Right lobe of liver (tissue), 6 donors: ENCODE measurements around the gene CSNK2A3. TPM values are rescaled to one million over a fixed set of nuclear protein-coding genes. Genes with fewer than 3 reads are reported as not detected.

Experiments
- ATAC-seq, 4 donors: fragments of 200-7000 bp; cut with Tn5 transposase; one replicate each; pipeline ENCODE4 v1.9.1; 2020; ENCODE audit warnings: mild to moderate bottlenecking in 4 of 4, moderate library complexity in 4 of 4
- DNase-seq, 3 donors: peaks; one replicate each; pipeline ENCODE4 v3.0.0-alpha.2; 2020
- H3K27ac ChIP-seq, 3 donors: fragments of 200-600 bp; one replicate each; pipeline ENCODE4 v1.8.0; 2022
- H3K27me3 ChIP-seq, 2 donors: fragments of 200-600 bp; one replicate each; pipeline ENCODE4 v1.8.0; 2022
- H3K36me3 ChIP-seq, 4 donors: fragments of 200-600 bp; sonication (generic) in 1 of 4; one replicate each; pipeline versions ENCODE4 v1.5.1 to v1.8.0; 2017 to 2022; ENCODE audit warnings: control low read depth in 1 of 4
- H3K4me1 ChIP-seq, 4 donors: fragments of 200-600 bp; sonication (generic) in 1 of 4; one replicate each; pipeline versions ENCODE4 v1.5.1 to v1.8.0; 2017 to 2022; ENCODE audit warnings: control low read depth in 1 of 4
- H3K4me3 ChIP-seq, 3 donors: fragments of 200-600 bp; one replicate each; pipeline ENCODE4 v1.8.0; 2022
- H3K9me3 ChIP-seq, 4 donors: fragments of 200-600 bp; sonication (generic) in 1 of 4; one replicate each; pipeline versions ENCODE4 v1.5.1 to v1.8.0; 2017 to 2022; ENCODE audit warnings: control low read depth in 1 of 4
- POLR2A ChIP-seq: fragments of 450-650 bp; IDR thresholded peaks from one replicate; pipeline ENCODE4 v1.6.1; 2017; ENCODE audit warnings: antibody characterized with exemption, mild to moderate bottlenecking
- whole genome bisulfite sequencing: methylation state at CpG from one replicate; pipeline ENCODE4 v1.1.6; 2018; ENCODE audit warnings: low coverage, low lambda C conversion rate; ENCODE audit not compliant: insufficient coverage; ENCODE audit errors: missing lambda C conversion rate; 5-methylcytosine and 5-hydroxymethylcytosine counted together
- intact Hi-C, 2 donors: fragments of 100-400 bp; cut with DNase I; formaldehyde crosslinking; loops; one replicate each; pipeline versions ENCODE4 v1.11.2 to v1.14.1; 2022
- total RNA-seq, 6 experiments: library from RNA; depleted of rRNA in 2 of 6; stranded (reverse); fragments of >200 nt in 2 of 6; fragmentation: NEBNext Ultra II Directional in 3 of 6; extraction: Animal tissue kit (Norgen Biotek cat#: 25700) in 3 of 6; gene quantifications; one replicate each; pipeline versions ENCODE4 v1.1.0 to v1.2.4, GENCODE V29; 2016 to 2023
- TF ChIP-seq, protein P1 (sequence below), 4 donors: fragments of 200-600 bp in 3 of 4; fragments of 450-650 bp in 1 of 4; IDR thresholded peaks; one replicate each; pipeline versions ENCODE4 v1.5.1 to v1.8.0; 2016 to 2022; ENCODE audit warnings: antibody characterized with exemption in 4 of 4, mild to moderate bottlenecking in 2 of 4
- donor health status: DM: no; HTN: yes; CAD: no.
- donor health status: DM: no; HTN: no; CAD: no.
- donor health status: DM: no; HTN: no; CAD: no.
- donor health status: DM: no; HTN: yes; CAD: no.
- donor health status: DM: no; HTN: yes; CAD: no.

CSNK2A3 gene
- total RNA-seq, 6 experiments from 2014 or later, result 0.29 to 1.4 (median 0.49) TPM; not detected in 1

DNA sequence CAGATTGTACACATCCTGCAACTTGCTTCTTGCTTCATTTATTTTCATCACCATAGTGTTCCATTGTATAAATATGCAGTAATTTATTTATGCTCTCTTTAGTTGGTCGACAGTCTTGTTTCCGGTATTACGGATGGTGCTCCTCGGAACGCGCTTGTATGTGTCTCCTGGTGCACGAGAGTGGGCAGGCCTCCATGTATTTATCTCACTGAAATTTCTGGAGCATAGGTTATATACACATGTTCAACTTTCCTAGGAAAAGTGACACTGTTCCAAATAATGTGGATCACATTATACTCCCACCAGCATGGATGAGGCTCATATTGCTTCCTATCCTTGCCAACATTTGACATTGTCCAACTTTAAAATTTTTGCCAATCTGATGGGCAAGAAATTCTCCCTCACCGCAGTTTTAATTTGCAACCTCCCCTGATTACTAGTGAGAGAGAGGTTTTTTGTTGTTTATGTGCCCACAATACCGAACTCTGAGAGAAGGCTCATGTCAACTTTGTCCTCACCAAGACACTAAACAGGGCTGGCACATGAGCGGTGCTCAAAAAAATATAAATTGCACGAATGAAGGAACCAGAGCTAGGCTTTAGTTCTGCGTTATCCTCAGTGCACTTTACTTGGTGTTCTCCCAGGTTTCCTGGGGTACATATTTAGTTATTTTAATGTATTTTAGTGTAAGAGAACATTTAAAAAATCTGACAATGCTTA is 3.8 kb downstream of the CSNK2A3 start:
- 43% methylated on average over 12 of the region's 12 CpGs for WGBS
- H3K4me1 ChIP-seq, result peaks cover 0 to 7% (median 0%) of the 10 kb centered on the region in 4 donors
- intact Hi-C loops, result no loop called here
- no peak for DNase-seq
- no peaks in the 10 kb centered on the region for H3K9me3 ChIP-seq
- H3K27me3 ChIP-seq, result no peaks in the 10 kb centered on the region
- no peak overlapping the region for H3K27ac ChIP-seq
- TF ChIP-seq POLR2A, result no peak
- TF ChIP-seq, protein P1, sequence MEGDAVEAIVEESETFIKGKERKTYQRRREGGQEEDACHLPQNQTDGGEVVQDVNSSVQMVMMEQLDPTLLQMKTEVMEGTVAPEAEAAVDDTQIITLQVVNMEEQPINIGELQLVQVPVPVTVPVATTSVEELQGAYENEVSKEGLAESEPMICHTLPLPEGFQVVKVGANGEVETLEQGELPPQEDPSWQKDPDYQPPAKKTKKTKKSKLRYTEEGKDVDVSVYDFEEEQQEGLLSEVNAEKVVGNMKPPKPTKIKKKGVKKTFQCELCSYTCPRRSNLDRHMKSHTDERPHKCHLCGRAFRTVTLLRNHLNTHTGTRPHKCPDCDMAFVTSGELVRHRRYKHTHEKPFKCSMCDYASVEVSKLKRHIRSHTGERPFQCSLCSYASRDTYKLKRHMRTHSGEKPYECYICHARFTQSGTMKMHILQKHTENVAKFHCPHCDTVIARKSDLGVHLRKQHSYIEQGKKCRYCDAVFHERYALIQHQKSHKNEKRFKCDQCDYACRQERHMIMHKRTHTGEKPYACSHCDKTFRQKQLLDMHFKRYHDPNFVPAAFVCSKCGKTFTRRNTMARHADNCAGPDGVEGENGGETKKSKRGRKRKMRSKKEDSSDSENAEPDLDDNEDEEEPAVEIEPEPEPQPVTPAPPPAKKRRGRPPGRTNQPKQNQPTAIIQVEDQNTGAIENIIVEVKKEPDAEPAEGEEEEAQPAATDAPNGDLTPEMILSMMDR (IDR thresholded peaks at IDR 0.05), result no peak
- no peaks in the 10 kb centered on the region for H3K36me3 ChIP-seq
- no peak overlapping the region for H3K4me3 ChIP-seq
- no peak for ATAC-seq

DNA sequence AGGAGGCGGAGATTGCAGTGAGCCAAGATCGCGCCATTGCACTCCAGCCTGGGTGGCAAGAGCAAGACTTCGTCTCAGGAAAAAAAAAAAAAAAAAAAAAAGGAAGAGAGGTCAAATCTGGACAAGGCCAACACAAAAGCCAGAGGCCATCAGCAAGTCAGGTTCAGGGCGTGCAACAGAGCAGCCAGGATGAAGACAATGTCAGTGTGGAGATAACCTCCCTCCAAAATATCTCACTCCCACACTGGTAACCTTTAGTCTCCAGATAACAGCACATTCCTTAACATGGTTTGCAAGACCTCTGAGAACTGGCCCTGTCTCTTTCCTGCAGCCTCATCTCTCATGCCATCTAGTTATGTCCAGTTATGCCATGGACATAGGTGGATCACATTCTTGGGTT is 4.7 kb downstream of the CSNK2A3 start:
- TF ChIP-seq POLR2A, result no peak
- TF ChIP-seq, protein P1 (IDR thresholded peaks at IDR 0.05), result no peak
- intact Hi-C loops, result no loop called here
- 82% methylated on average over 5 of the region's 5 CpGs for WGBS

DNA sequence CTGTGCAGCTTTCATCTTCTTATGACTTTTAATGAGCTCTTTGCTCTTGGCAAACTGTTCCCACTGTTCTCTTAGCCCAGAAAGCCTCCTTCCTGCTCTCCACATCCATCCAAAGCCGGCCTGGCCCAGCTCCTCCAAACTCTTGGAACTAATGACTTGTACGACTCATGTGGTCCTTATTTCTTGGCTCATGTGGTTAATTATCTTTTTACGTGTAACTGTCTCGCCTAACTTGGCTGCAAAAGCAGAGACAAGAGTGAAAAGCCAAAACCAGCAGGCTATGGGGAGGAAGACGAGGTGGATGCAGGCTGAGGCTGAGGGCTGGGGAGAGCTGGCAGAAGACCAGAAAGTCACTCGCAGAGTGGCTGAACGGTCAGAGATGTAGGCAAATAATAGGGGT is 5.5 kb downstream of the CSNK2A3 start:
- Histone ChIP-seq H3K36me3 (no peaks in the 10 kb centered on the region), H3K9me3 (no peaks in the 10 kb centered on the region), H3K4me3 (no peak overlapping the region), H3K27me3 (no peaks in the 10 kb centered on the region), H3K27ac (no peak overlapping the region), H3K4me1 (peaks cover 0 to 7% (median 0%) of the 10 kb centered on the region in 4 donors)
- ATAC-seq (no peak), DNase-seq (no peak)
- WGBS, result 71% methylated on average over 7 of the region's 7 CpGs
- intact Hi-C loops, result no loop called here
- TF ChIP-seq POLR2A, result no peak
- TF ChIP-seq, protein P1 (IDR thresholded peaks at IDR 0.05), result no peak

More for the DNA sequence above, 4.7 kb downstream of the CSNK2A3 start:
- DNase-seq (no peak), ATAC-seq (peak in 1 of 4 donors; percentile 32)
- peaks cover 0 to 7% (median 0%) of the 10 kb centered on the region in 4 donors for H3K4me1 ChIP-seq
- H3K36me3 ChIP-seq, result no peaks in the 10 kb centered on the region
- H3K27ac ChIP-seq, result no peak overlapping the region
- no peaks in the 10 kb centered on the region for H3K27me3 ChIP-seq
- no peaks in the 10 kb centered on the region for H3K9me3 ChIP-seq
- H3K4me3 ChIP-seq, result no peak overlapping the region

DNA sequence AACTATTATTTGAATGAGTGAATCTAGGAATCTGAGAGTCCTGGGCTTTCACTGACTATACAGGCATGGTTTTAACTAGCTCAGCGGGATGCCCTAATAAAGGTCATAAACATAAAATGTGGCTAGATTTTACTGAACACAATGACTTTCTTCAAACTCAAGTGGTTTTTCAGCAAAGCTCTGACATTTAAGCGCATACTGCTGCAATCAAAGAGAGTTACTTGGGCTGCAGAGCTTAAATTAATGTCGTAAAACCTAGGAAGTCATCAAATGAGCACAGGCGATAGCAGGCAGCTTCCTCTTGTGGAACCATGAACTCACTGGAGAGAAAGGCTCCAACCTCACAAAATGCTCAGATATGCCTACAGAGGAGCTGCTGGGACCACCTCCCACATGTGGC is 6.7 kb downstream of the CSNK2A3 start:
- intact Hi-C loops, result no loop called here
- H3K36me3 ChIP-seq, result no peaks in the 10 kb centered on the region
- peaks cover 0 to 7% (median 0%) of the 10 kb centered on the region in 4 donors for H3K4me1 ChIP-seq
- ATAC-seq, result no peak
- no peak for DNase-seq
- TF ChIP-seq, protein P1 (IDR thresholded peaks at IDR 0.05), result no peak
- TF ChIP-seq POLR2A, result no peak
- no peaks in the 10 kb centered on the region for H3K9me3 ChIP-seq
- H3K27me3 ChIP-seq, result no peaks in the 10 kb centered on the region
- WGBS, result 85% methylated on average over 4 of the region's 4 CpGs
- H3K4me3 ChIP-seq, result no peak overlapping the region
- H3K27ac ChIP-seq, result no peak overlapping the region
